NCI-H2227 (cell line): ENCODE data around the gene BIRC7.

ENCODE experiments used
- DNase-seq: peaks from one replicate; lab custom pipeline; 2025; ENCODE audit not compliant: unreplicated experiment; lab: John Stamatoyannopoulos, UW

The BIRC7 gene

DNA sequence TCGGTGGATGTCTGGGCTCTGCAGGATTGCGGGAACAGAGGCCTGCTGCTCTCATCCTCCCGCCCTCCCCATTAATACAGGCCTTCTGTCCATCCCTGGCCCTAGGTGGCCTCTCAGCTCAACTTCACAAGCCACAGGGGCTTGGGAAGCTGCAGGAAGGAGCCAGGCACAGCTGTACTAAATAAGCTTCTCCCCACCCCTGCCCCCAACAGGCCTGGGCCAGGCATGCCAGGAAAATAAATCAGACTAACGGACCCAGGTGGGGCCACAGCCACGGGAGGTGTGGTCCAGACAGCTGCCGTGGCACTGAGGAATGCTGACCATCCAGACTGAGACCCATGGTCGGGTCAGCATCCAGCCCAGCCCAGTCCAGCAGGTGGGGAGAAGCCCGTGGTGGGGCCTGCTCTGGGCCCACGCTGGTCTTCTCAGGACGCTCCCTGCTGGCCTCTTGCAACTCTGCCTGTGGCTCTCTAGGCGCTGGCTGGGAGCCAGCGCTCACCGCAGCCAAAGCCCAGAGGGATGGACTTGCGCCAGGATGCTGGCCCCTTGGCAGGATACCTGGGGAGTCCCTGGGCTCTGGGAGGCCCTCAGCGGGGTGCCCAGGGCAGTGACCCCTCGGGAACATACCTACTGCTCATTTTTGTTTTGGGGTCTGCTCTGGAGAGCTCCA lies 11.2 kb upstream of the BIRC7 start:
- peak; percentile 73 for DNase-seq

DNA sequence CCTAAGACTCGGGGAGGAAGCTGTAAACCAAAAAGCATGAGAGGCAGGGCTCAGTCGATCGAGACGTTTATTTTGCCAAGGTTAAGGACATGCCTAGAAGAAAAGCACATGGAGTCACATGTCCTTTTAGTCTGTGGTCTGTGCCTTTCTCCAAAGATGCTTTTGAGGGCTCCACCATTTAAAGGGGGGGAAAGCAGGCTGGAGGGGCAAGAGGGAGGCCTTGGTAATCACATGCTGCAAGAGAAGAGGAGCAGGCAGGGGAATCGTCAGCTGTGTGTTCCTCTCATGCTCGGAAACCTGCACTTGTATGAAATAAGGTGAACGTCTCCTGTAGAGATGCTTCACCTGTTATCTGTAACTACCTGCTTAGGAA lies 10.6 kb upstream of the BIRC7 start:
- peak; percentile 44 for DNase-seq

DNA sequence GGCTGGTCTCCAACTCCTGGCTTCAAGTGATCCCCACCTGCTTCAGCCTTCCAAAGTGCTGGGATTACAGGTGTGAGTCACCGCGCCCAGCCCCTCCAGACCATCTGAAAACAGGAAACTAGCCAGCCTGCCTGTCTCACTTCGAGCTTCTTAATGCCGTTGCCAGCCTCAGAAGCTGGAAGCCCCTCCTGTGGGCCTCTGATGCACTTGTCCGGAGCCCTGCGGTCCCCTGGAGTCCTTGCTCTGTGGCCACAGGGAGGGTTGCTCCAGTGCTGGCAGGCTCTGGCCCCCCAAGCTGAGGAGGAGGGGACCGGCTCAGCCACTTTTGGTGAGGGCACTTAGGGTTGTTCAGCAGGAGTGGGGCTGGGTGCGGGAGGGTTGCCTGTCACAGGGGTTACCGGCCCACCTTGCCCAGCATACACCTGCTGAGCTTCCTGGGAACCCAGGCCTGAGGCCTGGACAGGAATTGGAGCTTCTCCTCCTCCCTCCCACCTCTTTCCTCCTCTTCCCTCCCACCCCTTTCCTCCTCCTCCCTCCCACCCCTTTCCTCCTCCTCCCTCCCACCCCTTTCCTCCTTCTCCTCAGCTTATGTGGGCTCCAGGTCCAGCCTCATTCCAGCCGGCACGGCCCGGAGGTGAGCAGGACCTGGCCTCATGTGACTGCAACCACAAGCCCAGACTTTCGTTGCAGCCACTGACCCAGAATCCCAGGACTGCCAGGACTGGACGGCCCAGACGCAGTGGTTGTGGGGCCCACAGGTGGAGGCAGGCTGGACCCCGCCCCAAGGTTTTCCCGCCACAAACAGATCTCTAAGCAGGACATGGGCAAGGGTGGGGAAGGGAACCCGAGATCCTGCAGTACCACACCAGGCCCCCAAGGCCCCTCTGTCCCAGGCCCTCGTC lies 9.4 kb upstream of the BIRC7 start:
- DNase-seq, result no peak

DNA sequence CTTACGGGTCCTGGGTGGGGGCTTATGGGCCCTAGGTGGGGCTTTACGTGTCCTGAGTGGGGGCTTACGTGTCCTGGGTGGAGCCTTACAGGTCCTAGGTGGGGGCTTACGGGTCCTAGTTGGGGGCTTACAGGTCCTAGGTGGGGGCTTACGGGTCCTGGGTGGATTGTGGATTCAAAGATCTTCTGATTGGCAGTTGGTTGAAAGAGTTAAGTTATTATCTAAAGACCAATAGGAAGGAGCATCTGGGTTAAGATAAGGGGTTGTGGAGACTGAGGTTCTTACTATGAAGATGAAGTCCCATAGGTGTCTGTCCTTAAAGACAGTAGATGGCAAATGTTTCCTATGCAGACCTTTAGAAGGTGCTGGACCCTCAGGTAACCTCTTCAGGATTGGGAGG lies 8.4 kb upstream of the BIRC7 start:
- no peak for DNase-seq

DNA sequence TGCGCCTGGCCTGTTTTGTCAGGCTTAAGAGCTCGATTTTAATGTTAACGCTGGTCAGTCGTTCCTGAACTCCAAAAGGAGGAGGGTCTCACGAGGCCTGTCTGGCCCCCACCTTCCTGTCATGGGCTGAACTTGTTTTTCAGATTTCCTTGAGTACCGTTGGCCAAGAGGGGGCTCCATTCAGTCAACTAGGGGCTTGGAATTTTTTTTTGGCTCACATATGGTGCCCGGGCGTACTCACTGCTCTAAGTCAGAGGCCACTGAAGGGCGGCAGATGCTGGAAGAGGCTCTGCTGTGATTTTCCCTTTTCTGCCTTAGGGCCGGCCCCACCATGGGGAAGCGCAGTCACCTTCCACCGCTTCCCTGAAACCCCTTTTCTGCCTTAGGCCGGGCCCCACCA lies 6.9 kb upstream of the BIRC7 start:
- DNase-seq, result no peak

DNA sequence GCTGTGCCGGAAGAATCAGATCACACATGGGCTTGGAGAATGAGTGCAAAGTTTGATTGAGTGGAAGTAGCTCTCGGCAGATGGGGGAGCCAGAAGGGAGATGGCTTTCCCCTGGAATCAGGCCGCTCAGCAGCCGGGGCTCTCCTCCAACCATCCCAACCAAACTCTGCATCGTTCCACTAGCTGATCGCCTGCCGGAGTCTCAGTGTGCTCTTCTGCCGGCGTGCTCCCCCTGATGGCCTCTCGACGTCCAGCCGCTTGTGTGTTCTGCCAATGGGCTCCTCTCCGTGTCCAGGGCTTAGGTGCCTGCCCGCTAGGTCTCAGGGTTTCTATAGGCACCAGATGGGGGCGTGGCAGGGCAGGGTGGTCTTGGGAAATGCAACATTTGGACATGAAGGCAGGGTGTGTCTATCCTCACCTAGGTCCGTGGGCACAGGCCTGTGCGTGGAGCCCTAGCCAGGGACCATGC lies 4.9 kb upstream of the BIRC7 start:
- peak; percentile 73 for DNase-seq

DNA sequence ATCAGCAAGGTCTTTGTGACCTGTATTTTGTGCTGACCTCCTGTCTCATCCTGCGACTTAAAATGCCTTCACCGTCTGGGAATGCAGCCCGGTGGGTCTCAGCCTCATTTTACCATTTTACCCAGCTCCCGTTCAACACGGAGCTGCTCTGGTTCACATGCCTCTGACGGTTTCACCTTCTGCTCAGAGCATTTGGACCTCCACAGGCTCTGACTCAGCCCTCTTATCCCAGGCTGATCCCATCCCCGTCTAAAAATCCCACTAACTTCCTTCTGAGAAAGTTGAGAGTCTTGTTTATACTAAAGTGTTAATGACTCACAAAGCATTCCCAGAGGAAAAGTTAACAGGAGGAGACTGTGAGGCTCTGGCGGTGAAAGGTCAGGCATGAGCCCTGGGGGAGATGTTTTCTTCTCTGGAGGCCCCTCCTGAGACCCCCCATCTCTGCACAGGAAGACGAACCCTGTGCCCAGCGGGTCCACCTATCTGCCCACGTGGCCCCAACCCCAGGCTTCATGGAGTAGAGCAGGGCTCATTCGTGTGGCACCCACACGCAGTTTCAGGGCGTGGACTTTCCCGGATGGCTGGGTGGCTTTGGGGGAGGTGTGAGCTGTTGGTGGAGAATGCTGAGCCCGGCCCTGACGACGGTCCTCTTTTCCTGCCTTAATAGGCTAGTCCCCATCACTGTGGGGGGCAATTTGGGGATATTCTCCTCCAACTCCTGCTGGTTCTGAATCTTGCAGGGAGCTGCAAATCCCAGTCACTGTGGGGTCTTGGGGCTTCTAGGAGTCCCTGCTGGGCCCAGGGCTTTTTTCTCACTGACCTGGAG lies 3.3 kb upstream of the BIRC7 start:
- DNase-seq, result no peak

DNA sequence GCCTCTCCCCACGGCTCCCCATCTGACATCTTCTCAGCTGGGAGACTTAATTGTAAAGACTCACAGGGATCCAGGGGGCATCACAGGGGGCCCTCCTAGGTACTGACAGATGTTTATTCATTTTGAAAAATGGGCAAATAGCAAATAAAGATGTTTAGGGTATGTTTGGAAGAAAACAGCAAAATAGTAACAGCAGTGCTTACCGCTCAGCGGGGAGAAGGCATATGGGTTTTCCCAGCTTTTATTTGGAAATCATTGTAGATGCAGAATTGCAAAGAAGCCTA lies 2.7 kb upstream of the BIRC7 start:
- no peak for DNase-seq

DNA sequence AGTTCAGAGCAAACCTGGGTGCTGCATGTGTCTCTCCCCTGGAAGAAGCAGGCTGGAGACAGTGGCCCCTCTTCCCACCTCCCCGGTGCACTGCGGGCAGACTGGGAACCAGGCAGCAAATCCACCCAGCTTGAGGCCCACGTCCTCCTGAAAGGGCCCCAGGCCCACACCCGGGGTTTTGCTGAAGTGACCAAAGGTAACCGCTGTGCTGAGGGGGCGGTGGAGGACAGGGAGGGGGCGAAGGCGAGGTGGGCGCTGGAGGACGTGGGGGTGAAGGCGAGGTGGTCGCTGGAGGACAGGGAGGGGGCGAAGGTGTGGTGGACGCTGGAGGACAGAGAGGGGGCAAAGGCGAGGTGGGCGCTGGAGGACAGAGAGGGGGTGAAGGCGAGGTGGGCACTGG lies 1.8 kb upstream of the BIRC7 start:
- no peak for DNase-seq

DNA sequence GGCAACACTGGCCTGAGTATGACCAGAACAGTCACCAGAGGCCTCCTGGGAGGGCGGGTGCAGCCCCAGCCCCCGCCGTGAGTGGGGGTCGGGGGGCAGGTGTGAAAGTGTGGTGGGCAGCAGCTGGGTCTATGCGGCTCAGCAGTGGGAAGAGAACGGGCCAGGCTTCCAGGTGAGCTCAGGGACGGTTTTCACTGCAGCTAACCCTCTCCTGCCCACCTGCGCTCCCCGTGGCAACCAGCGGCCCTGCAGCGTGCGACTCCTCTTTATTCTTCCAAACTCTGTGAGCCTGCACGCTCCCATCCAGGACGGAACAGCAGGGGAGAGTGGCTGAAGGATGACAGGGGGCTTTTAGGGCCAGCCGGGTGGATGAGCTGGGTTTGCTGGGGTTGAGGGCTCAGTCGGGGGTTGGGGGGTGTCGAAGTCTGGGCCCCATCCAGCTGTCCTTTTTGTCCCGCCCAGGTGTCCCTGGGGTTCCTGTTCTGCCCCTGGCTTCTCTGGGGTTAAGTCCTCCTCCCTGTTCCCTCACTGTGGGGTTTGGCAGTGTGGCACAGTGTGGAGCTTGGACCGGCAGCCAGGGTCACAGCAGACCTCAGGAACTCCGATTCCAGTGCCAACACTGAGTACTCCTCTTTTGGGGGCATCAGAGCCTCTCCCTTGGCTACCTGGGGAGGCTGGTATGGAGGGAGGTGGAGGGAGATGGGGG lies 859 bp upstream of the BIRC7 start:
- peak; percentile 32 for DNase-seq

DNA sequence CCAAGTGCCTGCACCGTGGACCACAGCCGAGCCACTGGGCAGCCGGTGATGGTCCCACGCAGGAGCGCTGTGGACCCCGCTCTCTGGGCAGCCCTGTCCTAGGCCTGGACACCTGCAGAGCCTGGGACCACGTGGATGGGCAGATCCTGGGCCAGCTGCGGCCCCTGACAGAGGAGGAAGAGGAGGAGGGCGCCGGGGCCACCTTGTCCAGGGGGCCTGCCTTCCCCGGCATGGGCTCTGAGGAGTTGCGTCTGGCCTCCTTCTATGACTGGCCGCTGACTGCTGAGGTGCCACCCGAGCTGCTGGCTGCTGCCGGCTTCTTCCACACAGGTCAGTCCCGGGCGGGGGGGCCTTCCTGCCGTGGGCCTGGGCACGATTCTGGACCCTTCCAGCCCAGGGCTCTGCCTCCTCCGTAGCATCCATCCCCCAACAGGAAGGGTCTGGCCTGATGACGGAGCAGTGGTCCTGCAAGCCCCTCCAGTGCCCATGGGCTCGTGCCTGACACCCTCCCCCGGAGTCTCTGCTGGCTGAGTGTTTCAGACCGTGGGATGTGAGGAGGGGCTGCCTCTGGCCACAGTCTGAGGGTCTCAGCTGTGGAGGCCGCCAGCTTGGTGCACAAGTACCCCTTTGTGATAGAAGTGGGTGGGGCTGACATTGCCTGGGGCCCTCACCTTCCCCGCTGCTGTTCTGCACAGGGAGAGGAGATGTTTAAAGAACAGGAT lies 572 bp downstream of the BIRC7 start:
- no peak for DNase-seq

DNA sequence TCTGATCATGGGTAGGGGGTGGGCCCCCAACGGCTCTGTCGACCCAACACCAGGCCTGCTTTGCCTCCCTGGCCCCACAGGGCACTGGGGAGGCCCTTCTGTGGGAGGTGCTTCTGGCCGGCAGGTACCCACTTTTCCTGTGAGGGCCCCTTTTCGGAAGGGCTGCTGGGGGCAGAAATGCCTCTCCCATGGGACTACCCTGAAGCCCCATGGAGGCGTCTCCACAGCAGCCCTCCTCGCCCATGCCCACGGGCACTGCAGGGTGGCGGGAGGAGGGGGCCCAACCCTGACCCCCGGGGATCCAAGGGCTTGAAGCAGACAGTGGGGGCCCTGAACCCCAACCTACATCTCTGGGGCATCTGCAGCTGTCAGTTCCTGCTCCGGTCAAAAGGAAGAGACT lies 2.3 kb downstream of the BIRC7 start:
- DNase-seq, result no peak

DNA sequence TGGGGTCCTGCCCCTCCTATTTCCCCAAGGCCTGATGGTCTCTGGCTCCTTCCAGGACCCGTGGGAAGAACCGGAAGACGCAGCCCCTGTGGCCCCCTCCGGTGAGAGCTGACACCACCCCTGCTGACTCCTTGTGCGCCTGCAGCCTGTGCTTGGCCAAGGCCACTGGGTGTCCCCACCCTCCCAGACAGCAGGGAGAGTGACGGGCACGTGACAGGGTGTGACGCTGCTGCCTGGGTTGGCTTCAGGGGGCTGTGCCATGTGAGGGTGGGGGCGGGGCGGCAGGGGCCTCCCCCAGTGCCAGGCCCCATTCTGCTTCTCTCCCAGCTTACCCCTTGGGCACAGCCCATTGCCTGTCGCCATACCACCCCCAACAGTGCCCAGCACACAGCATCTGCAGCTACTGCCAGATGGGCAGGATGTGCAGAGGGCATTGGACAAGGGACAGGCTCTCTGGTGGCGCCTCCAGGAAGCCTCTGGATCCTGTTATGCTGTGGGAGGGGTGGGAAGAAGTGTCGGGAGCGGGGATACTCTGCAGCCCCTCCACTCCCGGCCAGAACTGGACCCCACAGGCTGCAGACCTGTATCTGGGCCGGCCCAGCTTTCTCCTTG lies 2.9 kb downstream of the BIRC7 start:
- DNase-seq, result no peak

DNA sequence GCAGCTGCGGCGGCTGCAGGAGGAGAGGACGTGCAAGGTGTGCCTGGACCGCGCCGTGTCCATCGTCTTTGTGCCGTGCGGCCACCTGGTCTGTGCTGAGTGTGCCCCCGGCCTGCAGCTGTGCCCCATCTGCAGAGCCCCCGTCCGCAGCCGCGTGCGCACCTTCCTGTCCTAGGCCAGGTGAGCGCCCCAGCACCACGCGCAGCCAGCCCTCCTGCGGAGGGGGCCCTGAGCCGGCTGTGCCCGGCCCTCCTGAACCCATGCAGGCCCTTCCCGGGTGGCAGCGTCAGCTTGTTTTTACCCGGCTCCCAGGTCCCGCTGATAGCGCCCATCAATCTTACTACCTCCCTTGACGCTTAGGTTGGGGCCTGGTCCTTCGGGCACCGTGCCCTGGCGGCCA lies 3.7 kb downstream of the BIRC7 start:
- no peak for DNase-seq

DNA sequence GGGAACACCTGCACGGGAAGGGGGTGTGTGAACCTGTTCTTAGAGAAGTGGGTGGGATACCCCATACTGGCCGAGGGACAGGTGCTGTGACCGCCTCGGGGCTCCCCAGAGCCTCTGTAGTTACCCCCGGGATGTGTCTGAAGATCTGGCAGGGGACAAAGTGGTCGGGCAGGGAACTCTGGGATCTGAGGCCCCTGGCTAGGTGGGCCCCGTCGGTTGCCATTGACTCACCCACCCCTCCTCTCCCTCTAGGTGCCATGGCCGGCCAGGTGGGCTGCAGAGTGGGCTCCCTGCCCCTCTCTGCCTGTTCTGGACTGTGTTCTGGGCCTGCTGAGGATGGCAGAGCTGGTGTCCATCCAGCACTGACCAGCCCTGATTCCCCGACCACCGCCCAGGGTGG lies 4.3 kb downstream of the BIRC7 start:
- no peak for DNase-seq

DNA sequence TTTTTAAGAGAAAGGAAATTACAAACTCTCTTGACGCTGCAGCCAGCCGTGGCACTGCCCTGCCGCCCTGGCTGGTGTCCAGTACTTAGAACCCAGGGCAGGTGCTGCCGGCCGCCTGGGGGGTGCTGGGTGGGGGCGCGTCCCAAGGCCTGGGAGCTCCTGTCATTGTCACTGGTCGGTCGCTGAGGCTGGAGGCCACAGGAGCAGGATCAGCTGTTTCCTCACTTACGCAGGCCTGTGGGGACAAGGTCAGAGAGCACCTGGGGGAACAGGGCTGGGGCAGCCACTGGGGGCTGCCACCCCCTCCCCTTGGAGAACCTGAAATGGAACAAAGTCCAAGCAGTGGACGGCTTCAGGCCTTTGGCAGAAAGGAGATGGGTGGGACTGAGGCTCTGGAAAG lies 5.6 kb downstream of the BIRC7 start:
- no peak for DNase-seq

DNA sequence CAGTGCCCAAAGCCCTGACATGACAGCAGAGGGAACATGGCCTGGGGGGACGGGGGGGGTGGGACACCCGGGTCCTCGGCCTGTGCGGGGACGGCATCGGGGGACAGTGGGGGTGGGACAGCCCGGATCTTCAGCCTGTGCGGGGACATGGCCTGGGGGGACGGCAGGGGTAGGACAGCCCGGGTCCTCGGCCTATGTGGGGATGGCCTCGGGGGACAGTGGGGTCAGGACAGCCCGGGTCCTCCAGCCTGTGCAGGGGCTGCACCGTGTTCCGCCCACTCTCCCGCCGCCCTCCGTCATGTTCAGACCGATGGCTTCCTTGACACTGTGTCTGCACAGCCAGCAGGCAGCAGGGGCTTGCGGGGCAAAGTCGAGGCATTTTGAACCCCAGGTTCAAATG lies 7.0 kb downstream of the BIRC7 start:
- no peak for DNase-seq

DNA sequence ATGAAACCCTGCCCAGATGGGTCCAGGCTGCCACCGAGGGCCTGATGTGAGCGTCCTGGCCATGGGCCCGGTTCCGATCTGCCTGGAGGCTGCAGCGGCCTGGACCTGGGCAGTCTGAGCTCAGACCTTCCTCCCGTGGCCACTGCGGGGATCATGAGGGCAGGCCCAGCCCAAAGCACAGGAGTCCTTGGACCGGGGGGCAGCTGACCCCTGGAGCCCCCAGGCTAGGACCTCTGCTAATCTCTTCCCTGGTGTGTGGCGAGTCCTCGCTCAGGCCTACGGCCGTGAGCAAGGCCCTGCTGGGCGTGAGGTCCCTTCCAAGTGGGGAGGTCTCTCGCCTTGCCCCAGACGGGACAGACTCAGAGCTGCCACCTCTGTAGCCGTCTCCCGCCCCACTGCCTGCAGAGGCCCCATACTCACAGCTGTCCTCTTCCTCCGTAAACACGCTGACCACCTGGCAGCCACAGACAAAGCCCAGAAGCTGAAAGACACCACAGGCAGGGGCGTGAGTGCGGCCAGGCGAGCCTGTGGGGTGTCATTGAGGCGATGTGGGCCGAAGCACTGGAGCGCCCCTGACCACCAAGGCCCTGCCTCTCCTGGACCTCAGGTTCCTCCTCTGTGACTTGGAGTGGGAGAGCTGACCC lies 8.0 kb downstream of the BIRC7 start:
- DNase-seq, result no peak

DNA sequence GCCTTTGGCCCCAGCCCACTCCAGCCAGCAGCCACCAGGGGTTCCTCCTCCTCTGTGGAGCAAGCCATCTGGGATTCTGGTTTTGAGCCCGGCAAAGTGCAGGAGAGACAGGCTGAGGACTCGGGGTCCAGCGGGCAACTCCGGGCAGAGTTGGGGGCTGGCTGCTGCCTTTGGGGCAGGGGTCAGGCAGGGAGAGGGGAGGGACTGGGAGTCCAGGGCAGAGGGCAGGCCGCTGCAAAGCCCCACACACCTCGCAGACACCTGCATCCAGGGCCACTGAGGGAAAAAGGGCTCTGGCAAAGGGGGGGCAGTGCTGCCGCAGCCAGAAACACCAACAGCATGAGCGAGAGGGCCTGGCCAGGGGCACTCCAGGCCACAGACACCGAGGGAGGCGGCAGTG lies 8.8 kb downstream of the BIRC7 start:
- DNase-seq, result no peak
